Neural progenitor cell (in vitro differentiated cells): ENCODE results near the gene GRIK1.

Source experiments
- CTCF ChIP-seq: fragments of 200-600 bp; sonication (generic); IDR thresholded peaks from 2 replicates; pipeline ENCODE4 v1.5.1; 2017; ENCODE audit warnings: antibody characterized with exemption, mild to moderate bottlenecking
- EZH2 ChIP-seq: fragments of 200-600 bp; sonication (generic); IDR thresholded peaks from 2 replicates; pipeline ENCODE4 v1.6.1; 2017; ENCODE audit warnings: antibody characterized with exemption, mild to moderate bottlenecking, moderate library complexity

GRCh38 chr21:29715089-29715488 is 224.7 kb downstream of the GRIK1 start:
- no peak for TF ChIP-seq CTCF
- TF ChIP-seq EZH2: no peak
